A204.1 (cell line): ENCODE data around the gene IRF2BP1.
"Not testable (repeated sequence)": the region's sequence is repeated elsewhere in the genome, so short reads cannot be mapped to it uniquely, and the experiment has no call there.

Experiments
- FAIRE-seq: peaks from 2 replicates; lab custom pipeline; 2012; peaks lifted over from hg19 to GRCh38; lab: Jason Lieb, UNC

Gene IRF2BP1

DNA sequence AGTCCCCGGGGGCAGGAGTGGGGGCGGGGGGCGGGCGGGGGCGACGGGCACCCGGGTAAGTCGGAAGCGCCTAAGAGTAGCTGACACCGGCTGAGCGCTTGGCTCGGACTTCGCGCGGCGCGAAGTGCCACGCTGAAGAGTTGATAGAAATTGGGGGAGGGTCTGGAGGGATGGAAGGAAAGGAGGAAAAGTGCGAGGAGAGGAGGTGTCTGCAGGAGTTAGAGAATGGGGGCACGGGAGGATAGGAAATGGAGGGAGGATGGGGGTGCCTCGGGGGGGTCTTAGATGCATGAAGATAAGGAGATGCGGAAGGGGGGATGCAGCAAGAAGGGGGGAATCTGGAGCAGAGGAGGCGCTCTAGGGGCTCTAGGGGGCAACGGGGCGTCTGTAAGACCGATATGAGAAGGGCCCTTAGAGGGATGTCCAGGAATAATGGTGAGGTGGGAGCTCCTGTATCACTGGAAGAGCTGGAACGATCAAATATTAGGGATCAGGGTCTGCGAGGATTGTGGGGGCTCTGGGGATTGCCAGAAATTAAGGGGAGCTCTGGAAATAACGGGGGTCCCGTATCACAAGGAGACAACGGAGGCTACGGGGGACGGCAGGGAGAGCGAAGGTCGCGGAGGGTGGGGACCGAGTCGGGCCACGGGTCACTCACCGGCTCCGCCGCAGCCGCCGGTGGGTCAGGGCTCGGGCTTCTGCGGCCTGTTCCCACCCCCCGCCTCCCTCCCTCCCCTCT, 16.1 kb upstream of the IRF2BP1 start, which contains the start of gene MYPOP:
Gene MYPOP, minus strand, starts transcription at position 702 of the 739 bp plus-strand sequence. CDS start 840 bp downstream, outside the sequence.
- FAIRE-seq: no peak

DNA sequence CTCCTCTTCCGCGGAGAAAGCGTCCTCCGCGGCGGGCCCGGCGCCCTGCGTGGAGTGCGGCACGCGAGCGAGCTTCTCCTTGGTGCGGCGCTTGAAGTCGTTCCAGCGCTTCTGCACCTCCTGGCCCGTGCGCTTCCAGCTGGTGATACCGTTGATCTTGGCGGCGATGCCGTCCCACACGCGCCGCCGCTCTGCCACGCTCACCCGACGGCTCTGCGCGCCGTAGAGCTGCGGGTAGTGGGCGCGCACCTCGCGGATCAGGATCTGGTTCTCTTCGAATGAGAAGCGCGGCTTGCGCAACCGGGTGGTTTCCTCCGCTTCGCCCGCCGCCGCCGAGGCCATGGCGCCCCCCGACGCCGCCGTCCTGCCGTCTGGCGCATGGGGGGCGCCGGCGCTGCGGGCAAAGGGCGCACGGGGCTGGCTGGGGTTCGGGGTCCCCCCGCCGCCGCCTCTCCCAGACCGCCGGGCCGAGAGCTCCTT, 15.5 kb upstream of the IRF2BP1 start:
- no peak for FAIRE-seq

DNA sequence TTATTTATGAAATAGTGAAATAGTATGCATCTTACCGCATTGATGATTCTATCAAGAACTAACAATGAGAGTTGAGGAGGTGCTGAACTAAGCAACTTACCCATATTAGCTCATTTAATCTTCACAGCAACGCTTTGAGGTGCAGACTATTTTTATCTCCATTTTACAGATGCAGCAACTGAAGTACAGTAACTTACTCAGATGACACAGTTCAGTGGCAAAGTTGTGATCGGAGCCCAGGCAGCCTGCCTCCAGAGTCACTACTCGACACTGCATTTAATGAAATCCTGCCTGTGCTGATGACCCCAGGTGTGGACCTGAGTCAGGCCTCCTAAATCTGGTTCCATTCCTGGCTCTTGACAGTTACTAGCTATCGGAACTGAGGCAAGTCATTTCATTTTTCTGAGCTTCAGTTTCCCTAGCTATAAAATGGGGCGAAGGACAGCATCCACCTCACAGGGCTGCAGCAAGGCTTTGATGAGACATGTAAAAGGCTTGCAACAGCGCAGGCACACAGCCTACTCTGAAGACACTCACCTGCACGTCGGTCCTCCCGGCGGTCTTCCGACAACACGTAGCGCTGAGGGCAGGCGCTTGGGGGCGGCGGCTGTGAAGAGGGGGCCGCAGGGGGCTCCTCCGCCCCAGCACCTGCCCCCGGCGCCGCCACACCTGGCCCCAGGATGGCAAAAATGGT, 14.9 kb upstream of the IRF2BP1 start:
- FAIRE-seq: no peak

DNA sequence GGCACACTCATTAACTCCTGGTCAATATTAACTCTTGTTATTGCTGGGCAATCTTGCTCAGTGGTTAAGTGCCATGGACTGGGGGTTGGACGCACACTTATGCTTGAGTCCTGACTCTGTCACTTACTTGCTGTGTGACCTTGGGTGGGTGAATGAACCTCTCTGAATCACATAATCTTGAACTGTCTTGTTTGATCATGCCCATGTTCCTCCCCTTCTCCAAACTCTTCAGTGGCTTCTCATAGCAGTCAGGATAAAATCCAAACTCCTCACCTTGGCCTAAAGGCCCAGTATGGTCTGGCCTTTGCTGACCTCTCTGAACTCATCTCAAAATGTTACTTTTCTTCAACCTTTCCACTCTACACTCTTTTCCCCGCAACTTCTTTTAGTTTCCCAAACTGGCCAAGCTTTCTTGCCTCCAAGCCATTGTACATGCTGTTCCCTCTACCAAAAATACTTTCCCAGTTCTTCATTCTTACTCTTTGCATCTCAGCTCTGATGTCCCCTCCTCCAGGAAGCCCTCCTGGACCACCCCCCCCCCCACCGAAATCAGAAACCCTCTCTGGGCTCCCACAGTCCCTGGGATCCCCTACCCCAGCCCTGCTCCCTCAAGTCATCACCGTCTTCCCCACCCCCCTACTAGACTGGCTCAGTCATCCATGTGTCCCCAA, 14.1 kb upstream of the IRF2BP1 start:
- no peak for FAIRE-seq

DNA sequence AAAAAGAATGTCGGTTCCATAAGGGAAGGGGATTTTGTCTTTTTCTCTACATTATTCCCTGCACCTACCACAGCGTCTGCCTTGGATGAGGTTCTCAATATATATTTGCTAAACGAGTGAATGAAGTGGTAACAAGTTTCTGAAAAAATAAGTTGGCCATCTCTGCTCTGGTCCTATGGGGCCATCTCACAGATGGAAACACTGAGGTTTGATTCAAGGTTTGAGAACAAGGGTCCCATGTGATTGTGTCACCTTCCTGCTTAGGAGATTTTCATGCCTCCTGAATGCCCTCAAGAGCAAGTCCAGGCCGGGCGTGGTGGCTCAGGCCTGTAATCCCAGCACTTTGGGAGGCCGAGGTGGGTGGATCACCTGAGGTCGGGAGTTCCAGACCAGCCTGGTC, 13.3 kb upstream of the IRF2BP1 start:
- FAIRE-seq: no peak

DNA sequence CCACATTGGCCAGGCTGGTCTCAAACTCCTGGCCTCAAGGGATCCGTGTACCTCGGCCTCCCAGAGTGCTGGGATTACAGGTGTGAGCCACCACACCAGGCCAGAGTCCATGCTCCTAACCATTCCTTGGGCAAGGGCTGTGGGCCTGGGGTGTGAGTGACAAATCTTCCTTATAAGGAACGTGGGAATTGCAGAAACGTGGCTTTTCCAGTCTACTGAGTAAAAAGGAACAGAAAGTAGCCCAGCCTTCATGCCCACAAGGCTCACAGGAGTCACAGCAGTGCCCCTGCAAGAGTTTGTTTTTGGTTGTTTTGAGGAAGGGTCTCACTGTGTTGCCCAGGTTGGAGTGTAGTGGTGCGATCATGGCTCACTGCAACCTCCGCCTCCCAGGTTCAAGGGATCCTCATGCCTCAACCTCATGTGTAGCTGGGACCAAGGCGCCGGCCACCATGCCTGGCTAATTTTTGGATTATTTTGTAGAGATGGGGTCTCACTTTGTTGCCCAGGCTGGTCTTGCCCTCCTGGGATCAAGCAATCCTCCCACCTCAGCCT, 11.4 kb upstream of the IRF2BP1 start:
- no peak for FAIRE-seq

DNA sequence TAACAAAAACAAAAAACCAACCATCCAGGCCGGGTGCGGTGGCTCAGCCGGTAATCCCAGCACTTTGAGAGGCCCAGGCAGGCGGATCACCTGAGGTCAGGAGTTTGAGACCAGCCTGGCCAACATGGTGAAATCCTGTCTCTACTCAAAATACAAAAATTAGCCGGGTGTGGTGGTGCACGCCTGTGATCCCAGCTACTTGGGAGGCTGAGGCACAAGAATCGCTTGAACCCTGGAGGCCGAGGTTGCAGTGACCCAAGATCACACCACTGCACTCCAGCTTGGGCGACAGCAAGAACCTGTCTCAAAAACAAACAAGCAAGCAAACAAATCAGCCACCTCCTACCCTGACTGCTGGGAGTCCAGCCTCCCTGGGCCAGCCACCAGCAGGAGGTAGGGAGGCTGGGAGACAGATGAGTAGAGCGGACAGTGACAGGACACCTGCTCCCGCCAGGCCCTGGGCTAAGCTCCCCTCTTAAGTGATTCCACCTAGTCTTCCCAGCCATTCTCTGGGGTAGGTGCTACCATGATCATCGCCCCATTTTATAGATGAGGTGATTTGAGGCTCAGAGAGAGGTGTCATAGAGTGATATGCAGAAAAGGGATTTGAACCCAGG, 10.2 kb upstream of the IRF2BP1 start:
- not testable (repeated sequence) for FAIRE-seq

DNA sequence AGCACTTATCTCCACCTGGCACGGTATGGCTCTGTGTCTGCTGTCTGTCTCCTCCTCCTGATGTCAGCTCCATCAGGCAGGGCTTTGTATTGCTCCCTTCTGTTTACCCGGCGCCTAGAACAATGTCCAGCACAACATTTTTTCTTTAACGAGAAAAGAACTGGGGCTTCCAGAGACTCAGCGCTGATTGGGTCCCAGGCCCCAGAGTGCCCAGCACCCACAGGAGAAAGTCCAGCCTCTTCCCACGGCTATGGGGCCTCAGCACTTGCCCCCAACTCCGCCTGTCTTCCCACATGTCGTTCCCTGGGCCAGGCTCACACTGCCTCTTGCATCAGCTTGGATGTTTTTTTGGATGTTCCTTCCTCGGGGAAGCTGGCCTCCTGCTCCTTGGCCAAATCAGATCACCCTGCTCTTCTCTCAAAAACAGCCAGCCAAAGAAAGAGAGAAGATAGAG, 9.6 kb upstream of the IRF2BP1 start:
- no peak for FAIRE-seq

DNA sequence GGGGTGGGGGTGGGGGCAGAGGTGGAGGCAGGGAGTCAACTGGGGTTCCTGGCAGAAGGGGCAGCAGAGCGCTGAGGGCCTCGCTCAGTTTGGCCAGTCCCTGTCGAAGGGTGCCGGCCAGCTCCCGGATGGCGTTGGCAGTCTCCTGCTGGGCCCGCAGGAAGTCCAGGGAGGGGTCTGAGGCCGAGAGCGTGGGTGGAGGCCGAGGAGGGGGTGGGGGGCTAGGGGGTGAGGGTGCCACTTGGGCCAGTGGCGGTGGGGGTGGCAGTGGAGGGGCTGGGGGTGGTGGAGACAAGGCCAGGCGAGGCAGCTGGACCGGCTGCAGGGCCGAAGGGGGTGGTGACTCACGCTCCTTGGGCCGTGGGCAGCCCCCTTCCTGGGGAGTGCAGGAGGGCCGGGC, 4.9 kb upstream of the IRF2BP1 start:
- FAIRE-seq: no peak

DNA sequence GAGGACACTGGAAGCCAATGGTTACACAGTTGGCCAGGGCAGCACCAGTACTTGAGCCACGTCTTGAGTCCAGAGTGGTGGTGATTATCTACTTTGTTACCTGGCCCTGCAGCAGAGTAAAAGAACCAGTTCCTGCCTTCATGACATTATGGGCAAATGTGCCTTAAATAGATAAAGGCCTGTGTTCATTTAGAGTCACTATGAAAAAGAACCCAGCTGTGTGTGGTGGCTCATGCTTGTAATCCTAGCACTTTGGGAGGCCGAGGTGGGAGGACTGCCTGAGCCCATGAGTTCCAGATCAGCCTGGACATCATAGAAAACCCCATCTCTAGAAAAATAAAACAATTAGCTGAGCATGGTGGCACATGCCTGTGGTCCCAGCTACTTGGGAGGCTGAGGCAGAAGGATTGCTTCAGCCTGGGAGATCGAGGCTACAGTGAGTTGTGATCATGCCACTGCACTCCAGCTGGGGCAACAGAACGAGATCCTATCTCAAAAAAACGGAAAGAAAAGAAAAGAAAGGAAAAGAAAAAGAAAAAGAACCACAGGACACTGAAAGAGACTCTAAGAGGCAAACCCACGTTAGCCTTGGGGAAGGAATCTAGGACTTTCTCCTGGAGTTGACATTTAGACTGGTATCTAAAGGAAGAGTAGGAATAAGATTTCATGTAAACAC, 3.4 kb upstream of the IRF2BP1 start:
- no peak for FAIRE-seq

DNA sequence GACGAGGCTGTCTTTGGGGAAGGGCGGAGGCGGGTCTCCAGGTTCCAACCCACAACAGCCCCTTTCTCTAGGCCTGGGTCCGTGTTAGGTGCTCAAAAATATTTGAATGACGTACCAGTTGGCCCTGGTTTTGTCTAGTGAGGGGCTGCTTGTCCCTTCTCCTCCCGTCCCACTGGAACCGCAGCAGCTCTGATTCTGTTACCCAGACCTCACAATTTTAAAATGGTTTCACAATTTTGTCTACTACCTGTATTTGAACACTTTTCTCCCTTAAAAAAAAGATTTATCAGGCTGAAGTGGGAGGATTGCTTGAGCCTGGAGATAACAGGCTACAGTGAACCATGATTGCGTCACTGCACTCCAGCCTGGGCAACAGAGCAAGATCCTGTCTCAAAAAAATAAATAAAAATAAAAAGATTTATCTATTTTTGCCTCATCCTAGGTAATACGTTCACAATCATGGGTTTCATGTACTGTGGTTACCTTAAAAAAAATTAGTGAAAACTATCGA, 1.3 kb upstream of the IRF2BP1 start:
- FAIRE-seq: no peak

DNA sequence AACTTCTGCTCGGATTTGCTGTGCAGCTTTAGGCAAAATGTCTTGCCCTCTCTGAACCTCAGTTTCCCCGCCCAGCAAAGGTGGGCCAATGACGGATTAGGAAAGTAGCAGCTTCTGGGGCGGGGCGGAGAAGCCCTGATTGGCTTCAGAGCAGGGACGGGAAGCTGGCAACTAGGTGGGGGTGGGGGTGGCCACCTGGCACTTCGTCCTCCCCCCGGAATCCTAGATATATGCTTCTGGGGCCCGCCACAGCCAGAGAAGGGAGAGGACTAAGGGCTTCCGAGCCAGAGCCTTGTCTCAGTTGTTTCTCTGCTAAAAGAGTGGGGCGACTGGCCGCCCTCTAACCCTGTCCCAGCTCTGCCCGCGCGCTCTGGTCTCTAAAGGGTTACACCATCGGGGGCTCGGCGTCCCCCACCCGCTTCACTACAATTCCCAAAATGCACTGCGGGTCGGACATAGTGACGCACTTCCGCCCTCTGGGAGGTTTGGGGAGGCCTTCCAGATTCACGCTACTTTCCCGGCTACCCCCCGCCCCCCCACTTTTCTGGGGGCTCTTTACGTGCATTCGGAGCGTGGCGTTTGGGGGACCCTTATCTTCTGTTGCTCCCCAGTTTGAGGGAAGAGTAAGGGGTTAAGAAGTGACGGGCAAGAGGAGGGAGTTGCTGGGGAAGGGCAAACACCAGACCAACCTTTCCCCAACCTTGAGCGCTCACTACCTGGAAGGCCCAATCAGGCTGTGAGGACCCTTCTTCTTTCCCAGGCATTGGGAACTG, 672 bp upstream of the IRF2BP1 start:
- FAIRE-seq: peak; percentile 82

DNA sequence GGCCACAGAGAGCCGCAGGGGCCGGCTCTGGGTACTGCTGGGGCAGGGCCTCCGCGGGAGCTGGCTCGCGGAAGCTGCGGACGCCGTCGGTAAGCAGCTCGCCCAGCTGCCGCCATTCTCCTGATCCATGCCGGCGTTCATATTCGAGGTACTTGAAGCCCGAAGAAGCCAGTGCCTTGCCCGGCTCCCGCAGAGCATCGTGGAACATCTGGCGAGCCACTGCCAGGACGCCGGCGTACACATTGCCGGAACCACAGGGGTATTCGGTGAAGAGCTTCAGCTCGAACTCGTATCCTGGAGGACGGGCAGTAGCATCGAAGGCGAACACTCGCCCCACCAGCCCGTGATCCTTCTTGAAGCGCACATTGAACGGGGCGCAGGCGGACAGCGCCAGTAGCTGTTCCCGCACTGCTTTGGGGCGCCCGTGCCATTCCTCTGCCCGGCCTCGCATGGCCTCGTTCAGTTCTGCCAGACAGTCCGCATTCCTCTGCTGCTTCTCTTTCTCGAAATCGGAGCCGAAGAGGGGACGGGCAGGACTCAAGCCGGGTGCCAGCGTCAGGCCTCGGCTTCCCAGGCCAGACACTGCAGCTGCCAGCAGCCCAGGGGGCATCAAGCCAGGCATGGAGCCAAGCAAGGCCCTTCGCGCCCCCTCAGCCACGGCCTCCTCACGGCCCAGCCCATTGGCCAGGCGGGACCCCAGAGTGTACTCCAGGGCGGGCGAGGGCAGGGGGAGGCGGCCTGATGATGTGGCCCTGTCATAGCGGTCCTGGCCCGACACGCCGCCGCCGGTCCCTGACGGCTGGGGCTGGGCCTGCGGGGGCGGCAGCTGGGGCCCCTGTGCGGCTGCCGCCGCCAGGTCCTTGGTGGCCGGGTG, 1.0 kb downstream of the IRF2BP1 start:
- FAIRE-seq: no peak

DNA sequence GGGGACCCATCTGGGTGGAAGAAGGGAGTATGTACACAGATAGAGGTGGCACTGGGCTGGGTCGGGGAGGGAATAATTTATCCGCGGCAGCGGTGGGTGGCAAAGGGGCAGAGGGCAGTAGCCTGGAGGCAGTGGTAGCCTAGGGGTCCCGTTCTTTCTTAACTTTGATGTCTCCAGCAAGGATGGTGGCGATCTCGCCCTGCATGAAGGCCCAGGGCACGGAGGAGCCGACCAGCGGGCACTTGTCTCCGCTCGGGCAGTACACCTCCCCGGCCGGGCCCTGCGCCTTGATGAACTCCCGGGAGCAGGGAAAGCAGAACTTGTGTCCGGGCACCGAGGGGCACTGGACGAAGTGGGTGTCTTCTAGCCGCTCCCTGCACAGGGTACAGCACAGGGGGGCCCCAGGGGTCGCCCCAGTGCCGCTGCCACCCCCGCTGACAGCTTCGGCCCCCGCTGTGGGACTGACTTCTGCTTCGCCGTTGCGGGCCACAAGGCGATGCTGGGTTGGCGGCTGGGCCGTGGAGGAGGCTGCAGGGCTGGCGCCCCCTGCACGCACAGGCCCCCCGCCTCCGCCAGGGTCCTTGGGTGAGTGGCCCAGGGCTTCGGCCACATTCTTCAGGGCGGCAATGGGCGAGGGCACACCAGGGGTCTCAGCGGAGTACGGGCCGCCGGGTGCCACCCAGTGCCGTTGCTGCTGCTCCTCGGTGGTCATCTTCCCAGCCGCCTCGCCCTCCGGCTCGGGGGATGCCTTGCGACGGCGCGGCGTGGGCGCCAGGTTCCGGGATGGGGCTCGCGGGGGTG, 1.9 kb downstream of the IRF2BP1 start:
- no peak for FAIRE-seq

DNA sequence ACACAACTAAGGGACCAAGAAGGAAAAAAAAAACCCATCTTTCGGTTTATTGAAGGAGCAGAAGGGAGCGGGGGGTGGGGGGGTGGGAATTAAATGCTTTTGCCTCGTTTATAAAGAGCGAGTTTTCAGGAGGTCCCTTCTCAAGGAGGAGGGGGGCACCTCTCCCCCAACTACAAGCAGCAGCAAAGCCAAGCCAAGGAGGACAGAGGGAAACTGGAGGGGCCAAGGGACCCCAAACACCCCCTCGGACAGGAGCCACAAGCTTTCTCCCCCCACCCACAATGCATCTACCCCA, 2.4 kb downstream of the IRF2BP1 start:
- FAIRE-seq: no peak

DNA sequence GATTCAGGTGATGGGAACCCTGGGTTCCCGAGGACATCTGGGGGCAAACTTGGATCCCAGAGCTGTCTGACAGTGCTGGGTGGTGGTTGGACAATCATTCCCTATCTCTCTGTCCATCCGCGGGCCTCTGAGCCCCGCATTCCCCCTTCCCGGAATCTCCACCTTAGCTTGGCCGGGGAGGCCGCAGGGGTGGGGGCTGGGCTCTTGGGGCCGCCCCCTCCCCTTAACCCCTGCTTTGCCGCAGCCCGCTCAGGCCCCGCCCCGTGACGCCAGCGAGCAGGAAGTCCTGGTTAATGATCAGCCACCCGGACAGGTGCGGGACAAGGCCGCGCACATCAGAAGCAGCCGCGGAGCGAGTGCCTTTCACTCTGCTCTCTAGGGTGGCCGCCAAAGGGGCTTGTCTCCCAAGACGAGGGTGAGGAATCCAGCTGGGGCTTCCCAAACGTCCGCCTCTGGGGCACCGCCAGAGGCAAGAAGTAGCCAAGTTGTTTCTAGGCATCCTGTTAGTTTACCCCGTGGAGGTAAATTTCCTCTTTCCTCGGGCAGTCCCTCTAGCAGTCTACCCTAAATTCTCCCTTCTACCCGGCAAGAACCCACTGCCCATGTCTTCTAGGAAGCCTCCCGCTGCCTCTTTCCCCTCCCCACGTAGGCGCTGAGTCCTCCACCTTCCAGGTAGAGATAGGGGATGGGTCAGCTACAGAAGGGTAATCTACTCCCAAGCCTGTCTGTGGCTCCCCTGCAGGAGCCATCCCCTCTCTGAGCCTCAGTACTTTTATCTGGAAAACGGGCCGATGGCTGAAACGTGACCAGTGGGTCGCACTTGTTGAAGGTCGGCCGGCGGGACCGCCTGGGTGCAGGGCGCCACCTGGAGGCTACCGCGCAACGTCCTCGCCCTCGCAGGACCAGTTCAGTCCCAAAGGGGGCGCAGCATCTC, 3.0 kb downstream of the IRF2BP1 start:
- no peak for FAIRE-seq

DNA sequence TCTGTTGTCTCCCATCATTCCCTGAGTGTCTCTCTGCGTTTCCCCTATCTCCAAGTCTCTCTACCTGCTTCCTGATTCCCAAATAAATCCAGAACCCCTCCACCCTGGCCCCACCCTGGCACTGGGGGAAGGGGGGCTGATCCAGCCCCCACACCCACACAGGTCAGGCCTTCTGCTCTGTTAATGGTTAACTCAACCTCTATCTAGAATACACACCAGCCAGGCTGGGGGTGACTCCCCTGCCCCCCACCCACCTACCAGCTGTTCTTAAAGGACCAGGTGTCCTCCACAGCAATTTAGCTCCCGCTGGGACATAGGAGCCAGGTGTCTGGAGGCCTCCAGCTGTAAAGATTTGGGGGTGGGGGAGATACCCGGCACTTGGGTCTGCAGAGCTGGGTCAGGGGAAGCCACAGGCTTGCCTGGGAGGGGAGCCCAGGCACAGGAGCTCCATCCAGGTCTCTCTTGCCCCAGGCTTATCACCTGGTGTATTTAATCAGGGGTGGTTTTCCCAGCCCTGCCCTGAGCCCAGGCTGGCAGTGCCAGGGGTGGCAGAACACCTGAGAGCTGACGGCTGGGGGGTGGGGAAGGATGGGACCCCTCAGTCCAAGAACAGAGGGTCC, 3.9 kb downstream of the IRF2BP1 start:
- FAIRE-seq: no peak
